Duodenal mucosa (tissue), 2 donors: Measurements from ENCODE around the gene TARBP1.
"Not testable (repeated sequence)": the region's sequence is repeated elsewhere in the genome, so short reads cannot be mapped to it uniquely, and the experiment has no call there.

Experiments used
- H3K27ac ChIP-seq: one replicate; pipeline ENCODE4 v1.7.0; 2013; ENCODE audit warnings: low read depth, low read length
- H3K27me3 ChIP-seq, 2 donors: one replicate each; pipeline ENCODE4 v1.7.0; 2013; ENCODE audit warnings: low read length in 2 of 2, control low read depth in 1 of 2; ENCODE audit not compliant: insufficient read depth in 2 of 2, control insufficient read depth in 1 of 2
- H3K36me3 ChIP-seq, 2 donors: one replicate each; pipeline ENCODE4 v1.7.0; 2013; ENCODE audit warnings: low read length in 2 of 2, control low read depth in 1 of 2; ENCODE audit not compliant: insufficient read depth in 2 of 2, control insufficient read depth in 1 of 2
- H3K4me1 ChIP-seq, 2 donors: one replicate each; pipeline ENCODE4 v1.7.0; 2013; ENCODE audit warnings: low read length in 2 of 2, control low read depth in 1 of 2; ENCODE audit not compliant: insufficient read depth in 2 of 2, control insufficient read depth in 1 of 2
- H3K4me3 ChIP-seq, 2 donors: one replicate each; pipeline ENCODE4 v1.7.0; 2013; ENCODE audit warnings: low read length in 2 of 2, low read depth in 1 of 2
- H3K9ac ChIP-seq, 2 donors: one replicate each; pipeline ENCODE4 v1.7.0; 2013; ENCODE audit warnings: low read length in 2 of 2, low read depth in 1 of 2
- H3K9me3 ChIP-seq, 2 donors: one replicate each; pipeline ENCODE4 v1.7.0; 2013; ENCODE audit warnings: low read length in 2 of 2, control low read depth in 1 of 2; ENCODE audit not compliant: control insufficient read depth in 1 of 2

The TARBP1 gene

DNA sequence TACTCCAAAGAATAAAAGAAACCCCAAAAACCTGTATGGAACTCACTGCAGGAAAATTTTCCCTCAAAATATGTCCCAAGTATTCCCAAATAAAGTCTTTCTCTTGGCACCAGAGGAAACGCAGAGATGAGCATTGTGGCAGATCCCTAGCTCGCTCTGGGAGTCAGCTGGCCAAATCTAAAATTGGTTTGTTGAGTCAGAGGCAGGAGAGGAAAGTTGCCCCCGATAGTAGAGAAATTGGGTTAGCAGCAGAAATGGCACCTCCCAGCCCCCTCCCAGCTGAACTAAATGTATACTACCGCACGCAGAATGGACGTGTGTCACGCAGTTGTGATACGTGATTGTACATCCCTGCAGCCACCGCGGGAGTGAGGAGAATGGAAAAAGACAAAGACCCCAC, 39.9 kb upstream of the TARBP1 start:
- no peak overlapping the region for H3K9ac ChIP-seq
- H3K4me1 ChIP-seq = peaks cover 22 to 25% of the 10 kb centered on the region in 2 donors
- H3K27ac ChIP-seq = no peak overlapping the region
- H3K27me3 ChIP-seq = no peaks in the 10 kb centered on the region
- no peaks in the 10 kb centered on the region for H3K9me3 ChIP-seq
- H3K36me3 ChIP-seq = no peaks in the 10 kb centered on the region
- H3K4me3 ChIP-seq = no peak overlapping the region

DNA sequence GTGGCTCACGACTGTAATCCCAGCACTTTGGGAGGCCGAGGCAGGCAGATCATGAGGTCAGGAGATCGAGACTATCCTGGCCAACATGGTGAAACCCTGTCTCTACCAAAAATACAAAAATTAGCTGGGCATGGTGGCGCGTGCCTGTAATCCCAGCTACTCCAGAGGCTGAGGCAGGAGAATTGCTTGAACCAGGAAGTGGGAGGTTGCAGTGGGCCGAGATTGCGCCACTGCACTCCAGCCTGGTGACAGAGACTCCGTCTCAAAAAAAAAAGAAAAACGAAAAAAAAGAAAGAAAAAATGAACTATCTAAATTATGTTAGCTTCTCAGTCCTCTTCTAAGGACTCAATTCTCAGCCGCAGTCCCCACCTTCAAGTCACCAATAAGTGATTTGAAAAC, 39.1 kb upstream of the TARBP1 start:
- not testable (repeated sequence) for H3K36me3 ChIP-seq, H3K4me3 ChIP-seq, H3K9ac ChIP-seq, H3K9me3 ChIP-seq, H3K27ac ChIP-seq, H3K27me3 ChIP-seq
- H3K4me1 ChIP-seq = peaks cover 16 to 19% of the 10 kb centered on the region in 2 donors

DNA sequence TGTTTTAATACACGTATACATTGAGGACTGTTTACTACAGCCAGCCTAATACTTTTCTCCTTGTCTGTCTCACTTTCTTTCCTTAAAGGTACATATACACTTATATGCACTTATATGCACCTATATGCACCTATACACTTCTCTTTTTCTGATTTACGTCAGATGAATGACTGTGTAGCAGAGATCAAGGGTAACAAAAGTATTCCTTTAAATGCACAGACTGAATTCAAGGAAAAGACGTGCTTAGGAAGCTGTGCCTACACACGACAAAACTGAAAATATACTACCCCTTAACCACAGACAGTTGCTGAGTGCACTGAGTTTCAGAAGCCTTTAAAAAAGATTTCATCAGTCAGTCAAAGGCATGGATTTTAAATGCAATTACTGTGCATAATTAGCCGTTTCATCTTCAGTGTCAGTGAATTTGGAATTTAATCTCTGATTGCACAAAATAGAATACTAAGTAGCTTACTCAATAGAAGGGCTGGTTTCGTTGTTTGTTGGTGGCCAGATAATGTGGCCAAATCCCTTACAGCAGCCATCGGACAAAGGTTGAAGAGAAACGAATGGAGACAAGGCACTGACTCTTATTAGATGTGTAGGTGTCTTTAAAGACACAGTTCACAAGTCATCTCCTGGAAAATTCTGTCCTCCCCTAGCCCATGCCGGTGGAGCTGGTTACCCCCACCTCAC, 38.3 kb upstream of the TARBP1 start:
- no peaks in the 10 kb centered on the region for H3K27me3 ChIP-seq
- H3K27ac ChIP-seq = no peak overlapping the region
- H3K9ac ChIP-seq = no peak overlapping the region
- H3K4me1 ChIP-seq = peaks cover 11 to 13% of the 10 kb centered on the region in 2 donors
- no peaks in the 10 kb centered on the region for H3K36me3 ChIP-seq
- H3K9me3 ChIP-seq = no peaks in the 10 kb centered on the region
- H3K4me3 ChIP-seq = no peak overlapping the region

DNA sequence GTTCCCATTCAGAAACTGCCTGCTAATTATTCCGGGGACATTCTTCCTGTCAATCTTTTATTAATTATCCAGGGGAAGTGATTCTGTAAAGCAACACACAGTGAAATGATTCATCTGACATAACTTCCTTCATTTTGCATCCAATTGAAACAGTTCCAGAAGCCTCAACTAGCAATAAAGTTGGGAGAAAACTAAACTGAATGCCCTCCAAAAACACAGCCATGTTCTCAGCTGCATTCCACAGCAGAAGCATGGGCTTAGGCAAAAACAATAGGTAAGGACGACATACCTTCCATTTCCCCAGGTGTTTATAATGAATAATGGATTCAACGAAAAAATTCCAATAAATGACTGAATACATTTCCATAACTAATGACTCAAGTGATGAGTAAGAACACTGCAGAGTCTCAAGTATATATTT, 36.9 kb upstream of the TARBP1 start:
- H3K4me3 ChIP-seq = no peak overlapping the region
- H3K27me3 ChIP-seq = no peaks in the 10 kb centered on the region
- H3K27ac ChIP-seq = no peak overlapping the region
- no peaks in the 10 kb centered on the region for H3K36me3 ChIP-seq
- H3K9me3 ChIP-seq = no peaks in the 10 kb centered on the region
- H3K9ac ChIP-seq = no peak overlapping the region
- H3K4me1 ChIP-seq = peaks cover 11% of the 10 kb centered on the region in 2 donors

DNA sequence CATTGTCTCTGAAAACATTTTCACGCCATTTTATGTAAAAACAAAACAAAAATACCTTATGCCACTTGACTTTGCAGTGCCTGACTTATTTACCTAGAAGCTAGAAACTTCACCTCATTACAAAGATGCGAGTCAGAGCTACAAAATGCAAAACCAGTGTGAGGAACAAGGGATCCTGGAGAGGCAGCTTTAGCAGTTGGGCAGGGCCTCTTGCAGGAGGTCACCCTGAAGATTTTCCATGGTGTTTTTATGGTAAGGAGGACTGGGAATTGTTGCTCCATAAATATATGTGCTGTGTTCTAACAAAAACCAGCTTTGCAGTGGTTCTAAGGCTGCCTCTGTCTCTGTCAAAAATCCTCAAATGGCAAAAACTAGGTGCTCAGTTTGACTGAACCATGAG, 36.4 kb upstream of the TARBP1 start:
- H3K4me3 ChIP-seq = no peak overlapping the region
- no peak overlapping the region for H3K9ac ChIP-seq
- no peak overlapping the region for H3K27ac ChIP-seq
- no peaks in the 10 kb centered on the region for H3K9me3 ChIP-seq
- H3K27me3 ChIP-seq = no peaks in the 10 kb centered on the region
- no peaks in the 10 kb centered on the region for H3K36me3 ChIP-seq
- H3K4me1 ChIP-seq = peaks cover 9 to 11% of the 10 kb centered on the region in 2 donors

DNA sequence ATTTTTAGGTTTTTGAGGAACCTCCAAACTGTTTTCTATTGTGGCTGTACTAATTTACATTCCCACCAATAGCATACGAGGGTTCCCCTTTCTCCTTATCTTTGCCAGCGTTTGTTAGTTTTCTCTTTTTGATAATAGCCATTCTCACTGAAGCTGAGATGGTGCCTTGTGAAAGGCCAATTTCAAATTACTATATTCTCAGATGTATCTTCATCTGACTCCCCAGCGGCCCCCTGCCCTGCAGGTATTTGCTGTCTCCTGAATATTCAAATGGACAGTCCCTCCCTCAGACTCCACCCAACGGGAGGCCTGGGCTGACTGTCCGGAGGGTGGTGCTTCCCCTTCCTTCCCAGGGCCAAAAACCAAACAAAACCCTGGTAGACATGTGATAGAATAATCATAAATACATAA, 33.5 kb upstream of the TARBP1 start:
- Histone ChIP-seq H3K4me3 (no peak overlapping the region), H3K27me3 (no peaks in the 10 kb centered on the region), H3K4me1 (peaks cover 5 to 10% of the 10 kb centered on the region in 2 donors), H3K9ac (peak overlapping the region in 1 of 2 donors; percentile 19), H3K36me3 (no peaks in the 10 kb centered on the region), H3K27ac (no peak overlapping the region), H3K9me3 (no peaks in the 10 kb centered on the region)

DNA sequence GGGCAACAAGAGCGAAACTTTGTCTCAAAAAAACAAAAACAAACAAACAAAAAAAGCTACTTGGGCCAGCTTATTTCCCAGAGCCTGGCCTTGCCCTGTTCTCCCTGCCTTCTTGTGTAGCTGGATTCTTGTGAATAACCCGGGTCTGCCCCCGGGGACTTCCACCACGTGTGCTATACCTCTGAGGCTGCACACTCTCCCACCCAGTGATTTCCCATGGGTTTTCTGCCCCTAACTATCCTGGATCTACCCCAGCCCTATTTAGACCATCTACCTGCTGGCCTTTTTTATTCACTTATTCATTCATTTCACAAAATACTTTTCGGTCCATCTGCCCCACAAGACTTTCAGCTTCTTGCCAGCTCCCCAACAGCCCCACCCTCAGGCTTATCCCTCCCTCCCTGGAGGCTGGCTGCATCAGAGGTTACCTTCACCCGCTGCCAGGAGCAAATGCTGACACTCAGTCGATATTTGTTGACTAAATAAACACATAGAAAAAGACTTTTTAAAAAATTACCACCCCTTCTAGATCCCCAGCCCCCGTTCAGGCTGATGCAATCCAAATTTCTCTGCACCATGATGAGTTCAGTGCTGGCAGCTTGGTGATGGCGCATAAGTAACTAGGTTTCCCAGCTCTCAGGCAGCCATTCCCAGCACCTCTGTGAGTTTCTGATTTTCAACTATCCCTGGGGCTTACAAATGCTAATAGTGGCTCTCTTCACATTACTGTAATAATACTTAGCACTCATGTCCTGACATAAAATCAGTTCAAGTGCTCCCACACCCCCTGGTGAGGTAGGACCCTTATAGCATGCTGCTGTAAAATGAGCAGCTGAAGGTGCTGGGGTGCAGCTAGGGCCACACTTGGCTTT, 30.7 kb upstream of the TARBP1 start:
- Histone ChIP-seq H3K27me3 (no peaks in the 10 kb centered on the region), H3K27ac (no peak overlapping the region), H3K9ac (no peak overlapping the region)

DNA sequence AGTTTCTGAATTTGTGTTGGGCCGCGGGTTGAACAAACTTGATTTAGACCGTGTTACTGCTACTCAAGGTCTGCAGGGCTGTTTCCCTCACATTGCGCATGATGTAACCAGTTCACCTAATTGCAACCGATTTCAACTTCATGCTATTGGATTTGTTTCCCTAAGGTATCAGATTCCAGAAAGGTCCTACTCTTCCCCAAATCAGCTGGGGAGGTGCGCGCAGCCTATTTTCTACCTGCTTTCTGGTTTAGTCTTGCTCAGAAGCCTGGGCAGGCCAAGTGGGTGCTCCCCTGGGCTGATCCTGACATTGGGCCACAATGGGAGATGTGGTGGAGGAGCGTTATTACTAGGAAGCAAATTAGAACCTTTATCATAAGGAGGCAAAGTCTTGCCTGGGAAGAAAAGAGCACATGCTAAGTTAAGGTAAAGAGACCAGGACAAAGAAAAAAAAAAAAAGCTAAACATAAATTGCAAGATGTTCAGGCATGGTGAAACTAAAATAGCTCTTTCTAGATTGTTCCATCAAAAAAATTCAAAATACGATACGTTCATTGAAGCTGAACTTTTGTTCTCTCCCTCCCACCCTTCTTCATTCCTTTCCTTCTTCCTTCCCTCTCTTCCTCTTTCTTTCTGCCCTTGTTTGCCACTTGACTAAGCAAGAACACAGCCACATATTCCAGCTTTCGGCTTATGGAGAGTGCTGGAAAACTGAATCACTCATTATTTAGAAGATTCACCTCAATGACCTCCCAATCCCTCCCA, 28.8 kb upstream of the TARBP1 start:
- Histone ChIP-seq H3K4me1 (peaks cover 8 to 10% of the 10 kb centered on the region in 2 donors), H3K27me3 (no peaks in the 10 kb centered on the region), H3K36me3 (no peaks in the 10 kb centered on the region), H3K4me3 (no peak overlapping the region), H3K27ac (no peak overlapping the region), H3K9me3 (no peaks in the 10 kb centered on the region), H3K9ac (no peak overlapping the region)

More for the DNA sequence above, 30.7 kb upstream of the TARBP1 start:
- H3K4me1 ChIP-seq = no peaks in the 10 kb centered on the region
- no peaks in the 10 kb centered on the region for H3K36me3 ChIP-seq
- no peak overlapping the region for H3K4me3 ChIP-seq
- no peaks in the 10 kb centered on the region for H3K9me3 ChIP-seq

DNA sequence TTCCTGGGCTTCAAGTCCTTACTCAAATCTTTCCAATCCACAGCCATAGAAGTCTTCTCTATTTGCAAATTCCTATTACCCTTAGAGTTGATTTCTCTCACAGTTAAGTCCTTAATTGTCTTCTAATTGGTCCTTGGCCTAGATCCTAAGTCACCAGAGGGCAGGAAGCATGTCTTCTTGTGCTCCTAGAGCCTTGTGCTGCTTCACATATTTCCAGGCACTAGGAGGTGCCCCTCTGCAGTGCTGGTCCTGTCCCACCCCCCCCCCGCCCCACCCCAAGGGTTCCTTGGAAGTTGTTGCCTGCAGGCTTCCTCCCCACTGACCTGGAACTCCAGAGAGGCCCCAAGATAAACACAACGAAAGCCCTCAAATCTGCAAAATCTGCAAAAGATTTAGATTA, 28.1 kb upstream of the TARBP1 start:
- H3K4me3 ChIP-seq = no peak overlapping the region

DNA sequence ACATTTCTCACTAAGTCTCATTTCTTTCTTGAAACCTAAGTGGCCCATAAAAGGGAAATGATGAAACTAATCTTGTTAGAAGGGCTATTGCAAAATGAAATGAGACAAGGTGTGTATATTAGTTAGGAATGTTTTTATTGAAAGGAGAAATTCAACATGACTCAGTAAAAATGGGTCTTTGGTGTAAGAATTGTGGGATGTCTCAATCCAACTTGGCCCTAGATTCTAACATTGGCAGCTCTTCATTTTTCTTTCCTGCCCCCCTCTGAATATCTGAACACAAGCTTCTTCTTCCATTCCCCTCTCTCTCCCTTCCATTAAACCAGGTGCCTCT, 26.8 kb upstream of the TARBP1 start:
- H3K4me1 ChIP-seq = peaks cover 14 to 22% of the 10 kb centered on the region in 2 donors
- no peak overlapping the region for H3K27ac ChIP-seq
- no peaks in the 10 kb centered on the region for H3K9me3 ChIP-seq
- H3K4me3 ChIP-seq = no peak overlapping the region
- H3K9ac ChIP-seq = no peak overlapping the region
- no peaks in the 10 kb centered on the region for H3K36me3 ChIP-seq
- H3K27me3 ChIP-seq = no peaks in the 10 kb centered on the region

More for the DNA sequence above, 28.1 kb upstream of the TARBP1 start:
- Histone ChIP-seq H3K9me3 (no peaks in the 10 kb centered on the region), H3K27ac (no peak overlapping the region), H3K9ac (no peak overlapping the region), H3K4me1 (peaks cover 8 to 10% of the 10 kb centered on the region in 2 donors), H3K27me3 (no peaks in the 10 kb centered on the region), H3K36me3 (no peaks in the 10 kb centered on the region)
